ENCODE measurements around the gene CXorf58. TPM values are rescaled to one million over a fixed set of nuclear protein-coding genes. Genes with fewer than 3 reads are reported as not detected.

The CXorf58 gene
- total and polyA plus RNA-seq, 4 donors: 0.11 to 0.38 (median 0.28) TPM

- no peaks in the 10 kb centered on the region for H3K4me1 ChIP-seq (ENCODE audit: control insufficient read depth, insufficient read depth, low read length)
- no peaks in the 10 kb centered on the region for H3K36me3 ChIP-seq (ENCODE audit: control insufficient read depth, insufficient read depth, low read length)
- H3K27me3 ChIP-seq (ENCODE audit: control insufficient read depth, insufficient read depth, low read length): peaks cover 9% of the 10 kb centered on the region
- H3K27ac ChIP-seq (ENCODE audit: low read depth, low read length): no peak overlapping the region
- no peak overlapping the region for H3K4me3 ChIP-seq (ENCODE audit: low read depth, low read length)
- no peak for DNase-seq (ENCODE audit: low read depth in 4 of 6, low spot score in 6 of 6)
- H3K9me3 ChIP-seq (ENCODE audit: control insufficient read depth, insufficient read depth, low read length): no peaks in the 10 kb centered on the region
- WGBS (ENCODE audit: insufficient coverage): no CpG with 5 or more reads among the region's 1 CpG
These were observed 11.3 kb downstream of the CXorf58 start for GRCh38 chrX:23919148-23919547.

- Histone ChIP-seq H3K4me1 (ENCODE audit: control insufficient read depth, insufficient read depth, low read length) (no peaks in the 10 kb centered on the region), H3K4me3 (ENCODE audit: low read depth, low read length) (no peak overlapping the region), H3K9me3 (ENCODE audit: control insufficient read depth, insufficient read depth, low read length) (no peaks in the 10 kb centered on the region), H3K36me3 (ENCODE audit: control insufficient read depth, insufficient read depth, low read length) (no peaks in the 10 kb centered on the region), H3K27me3 (ENCODE audit: control insufficient read depth, insufficient read depth, low read length) (peaks cover 9% of the 10 kb centered on the region), H3K27ac (ENCODE audit: low read depth, low read length) (no peak overlapping the region)
- WGBS (ENCODE audit: insufficient coverage): 69% methylated on average over 8 of the region's 9 CpGs
- no peak for DNase-seq (ENCODE audit: low read depth in 4 of 6, low spot score in 6 of 6)
These were observed 12.0 kb downstream of the CXorf58 start for GRCh38 chrX:23919706-23920320.

- Histone ChIP-seq H3K27ac (ENCODE audit: low read depth, low read length) (no peak overlapping the region), H3K36me3 (ENCODE audit: control insufficient read depth, insufficient read depth, low read length) (no peaks in the 10 kb centered on the region), H3K4me3 (ENCODE audit: low read depth, low read length) (no peak overlapping the region), H3K27me3 (ENCODE audit: control insufficient read depth, insufficient read depth, low read length) (peaks cover 9% of the 10 kb centered on the region), H3K9me3 (ENCODE audit: control insufficient read depth, insufficient read depth, low read length) (no peaks in the 10 kb centered on the region), H3K4me1 (ENCODE audit: control insufficient read depth, insufficient read depth, low read length) (no peaks in the 10 kb centered on the region)
- DNase-seq (ENCODE audit: low read depth in 4 of 6, low spot score in 6 of 6): no peak
- no CpG with 5 or more reads among the region's 4 CpGs for WGBS (ENCODE audit: insufficient coverage)
These were observed 18.2 kb downstream of the CXorf58 start for GRCh38 chrX:23926015-23926414.

GRCh38 chrX:23930894-23931604 is 23.2 kb downstream of the CXorf58 start:
- H3K4me1 ChIP-seq (ENCODE audit: control insufficient read depth, insufficient read depth, low read length): no peaks in the 10 kb centered on the region
- WGBS (ENCODE audit: insufficient coverage): no CpG with 5 or more reads among the region's 2 CpGs

GRCh38 chrX:23932046-23932445 is 24.2 kb downstream of the CXorf58 start:
- Histone ChIP-seq H3K4me3 (ENCODE audit: low read depth, low read length) (no peak overlapping the region), H3K27me3 (ENCODE audit: control insufficient read depth, insufficient read depth, low read length) (peaks cover 3% of the 10 kb centered on the region), H3K4me1 (ENCODE audit: control insufficient read depth, insufficient read depth, low read length) (no peaks in the 10 kb centered on the region), H3K36me3 (ENCODE audit: control insufficient read depth, insufficient read depth, low read length) (no peaks in the 10 kb centered on the region), H3K9me3 (ENCODE audit: control insufficient read depth, insufficient read depth, low read length) (no peaks in the 10 kb centered on the region), H3K27ac (ENCODE audit: low read depth, low read length) (no peak overlapping the region)
- no peak for DNase-seq (ENCODE audit: low read depth in 4 of 6, low spot score in 6 of 6)
- 38% methylated on average over 1 of the region's 1 CpG for WGBS (ENCODE audit: insufficient coverage)

More at GRCh38 chrX:23930894-23931604, 23.2 kb downstream of the CXorf58 start:
- H3K27ac ChIP-seq (ENCODE audit: low read depth, low read length): no peak overlapping the region
- no peak for DNase-seq (ENCODE audit: low read depth in 4 of 6, low spot score in 6 of 6)
- peaks cover 3% of the 10 kb centered on the region for H3K27me3 ChIP-seq (ENCODE audit: control insufficient read depth, insufficient read depth, low read length)
- no peaks in the 10 kb centered on the region for H3K9me3 ChIP-seq (ENCODE audit: control insufficient read depth, insufficient read depth, low read length)
- no peak overlapping the region for H3K4me3 ChIP-seq (ENCODE audit: low read depth, low read length)
- no peaks in the 10 kb centered on the region for H3K36me3 ChIP-seq (ENCODE audit: control insufficient read depth, insufficient read depth, low read length)

GRCh38 chrX:23935106-23935505 is 27.3 kb downstream of the CXorf58 start:
- H3K4me3 ChIP-seq (ENCODE audit: low read depth, low read length): no peak overlapping the region
- no peaks in the 10 kb centered on the region for H3K4me1 ChIP-seq (ENCODE audit: control insufficient read depth, insufficient read depth, low read length)
- H3K27me3 ChIP-seq (ENCODE audit: control insufficient read depth, insufficient read depth, low read length): peaks cover 3% of the 10 kb centered on the region
- H3K36me3 ChIP-seq (ENCODE audit: control insufficient read depth, insufficient read depth, low read length): no peaks in the 10 kb centered on the region
- 100% methylated on average over 4 of the region's 11 CpGs for WGBS (ENCODE audit: insufficient coverage)
- H3K9me3 ChIP-seq (ENCODE audit: control insufficient read depth, insufficient read depth, low read length): no peaks in the 10 kb centered on the region
- no peak for DNase-seq (ENCODE audit: low read depth in 4 of 6, low spot score in 6 of 6)
- no peak overlapping the region for H3K27ac ChIP-seq (ENCODE audit: low read depth, low read length)

GRCh38 chrX:23936180-23936579 is 28.4 kb downstream of the CXorf58 start:
- Histone ChIP-seq H3K9me3 (ENCODE audit: control insufficient read depth, insufficient read depth, low read length) (no peaks in the 10 kb centered on the region), H3K27me3 (ENCODE audit: control insufficient read depth, insufficient read depth, low read length) (peaks cover 3% of the 10 kb centered on the region), H3K36me3 (ENCODE audit: control insufficient read depth, insufficient read depth, low read length) (no peaks in the 10 kb centered on the region), H3K4me1 (ENCODE audit: control insufficient read depth, insufficient read depth, low read length) (no peaks in the 10 kb centered on the region), H3K4me3 (ENCODE audit: low read depth, low read length) (no peak overlapping the region), H3K27ac (ENCODE audit: low read depth, low read length) (no peak overlapping the region)
- no CpG with 5 or more reads among the region's 1 CpG for WGBS (ENCODE audit: insufficient coverage)
- peak in 2 of 6 donors; percentile 27 to 35 for DNase-seq (ENCODE audit: low read depth in 4 of 6, low spot score in 6 of 6)

GRCh38 chrX:23937100-23937499 is 29.3 kb downstream of the CXorf58 start:
- Histone ChIP-seq H3K36me3 (ENCODE audit: control insufficient read depth, insufficient read depth, low read length) (no peaks in the 10 kb centered on the region), H3K9me3 (ENCODE audit: control insufficient read depth, insufficient read depth, low read length) (no peaks in the 10 kb centered on the region), H3K4me1 (ENCODE audit: control insufficient read depth, insufficient read depth, low read length) (no peaks in the 10 kb centered on the region), H3K4me3 (ENCODE audit: low read depth, low read length) (no peak overlapping the region), H3K27ac (ENCODE audit: low read depth, low read length) (no peak overlapping the region), H3K27me3 (ENCODE audit: control insufficient read depth, insufficient read depth, low read length) (peaks cover 3% of the 10 kb centered on the region)
- WGBS (ENCODE audit: insufficient coverage): 60% methylated on average over 1 of the region's 4 CpGs
- no peak for DNase-seq (ENCODE audit: low read depth in 4 of 6, low spot score in 6 of 6)

- DNase-seq (ENCODE audit: low read depth in 4 of 6, low spot score in 6 of 6): no peak
- Histone ChIP-seq H3K4me1 (ENCODE audit: control insufficient read depth, insufficient read depth, low read length) (no peaks in the 10 kb centered on the region), H3K9me3 (ENCODE audit: control insufficient read depth, insufficient read depth, low read length) (no peaks in the 10 kb centered on the region), H3K4me3 (ENCODE audit: low read depth, low read length) (no peak overlapping the region), H3K27me3 (ENCODE audit: control insufficient read depth, insufficient read depth, low read length) (peaks cover 5% of the 10 kb centered on the region), H3K27ac (ENCODE audit: low read depth, low read length) (no peak overlapping the region), H3K36me3 (ENCODE audit: control insufficient read depth, insufficient read depth, low read length) (no peaks in the 10 kb centered on the region)
- no CpG with 5 or more reads among the region's 1 CpG for WGBS (ENCODE audit: insufficient coverage)
These were observed 30.9 kb downstream of the CXorf58 start for GRCh38 chrX:23938690-23939089.

- Histone ChIP-seq H3K4me3 (ENCODE audit: low read depth, low read length) (no peak overlapping the region), H3K27me3 (ENCODE audit: control insufficient read depth, insufficient read depth, low read length) (peaks cover 8% of the 10 kb centered on the region), H3K9me3 (ENCODE audit: control insufficient read depth, insufficient read depth, low read length) (no peaks in the 10 kb centered on the region), H3K4me1 (ENCODE audit: control insufficient read depth, insufficient read depth, low read length) (no peaks in the 10 kb centered on the region), H3K36me3 (ENCODE audit: control insufficient read depth, insufficient read depth, low read length) (no peaks in the 10 kb centered on the region), H3K27ac (ENCODE audit: low read depth, low read length) (no peak overlapping the region)
- no CpG with 5 or more reads among the region's 1 CpG for WGBS (ENCODE audit: insufficient coverage)
- no peak for DNase-seq (ENCODE audit: low read depth in 4 of 6, low spot score in 6 of 6)
These were observed 31.4 kb downstream of the CXorf58 start for GRCh38 chrX:23939203-23939602.

All from spinal cord (tissue), 10 donors.